HG03520 (cell line): ENCODE data around the gene CTIF.

Source experiments
- ATAC-seq: cut with Tn5 transposase; IDR thresholded peaks from one replicate; pipeline ENCODE4 v1.9.1; 2021; ENCODE audit warnings: mild to moderate bottlenecking, moderate library complexity; ENCODE audit not compliant: unreplicated experiment

The CTIF gene

DNA sequence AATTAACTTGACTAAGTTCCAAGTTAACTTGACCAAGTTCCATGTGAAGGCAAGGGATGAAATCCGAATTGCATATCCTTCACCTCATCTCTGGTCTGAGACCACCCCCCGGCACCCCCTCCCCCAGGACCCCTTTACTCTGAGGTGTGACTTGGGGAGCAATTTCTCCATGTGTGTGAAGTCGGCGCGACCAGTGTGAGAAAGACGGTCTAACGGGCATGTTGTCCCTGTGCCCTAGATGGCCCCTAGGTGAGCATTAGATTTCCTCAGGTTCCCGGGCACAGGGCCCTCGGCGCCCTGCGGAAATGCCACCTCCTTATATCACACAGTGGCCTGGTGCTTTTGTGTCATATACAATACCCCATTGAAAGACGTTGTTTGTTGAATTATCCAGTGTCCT lies 137.1 kb downstream of the CTIF start:
- ATAC-seq: no peak

GRCh38 chr18:48676346-48676745 lies 137.5 kb downstream of the CTIF start:
- ATAC-seq: no peak

- ATAC-seq: peak; percentile 57
These were observed 138.0 kb downstream of the CTIF start for GRCh38 chr18:48676756-48677368.

GRCh38 chr18:48678237-48679115 lies 139.6 kb downstream of the CTIF start:
- ATAC-seq: no peak

DNA sequence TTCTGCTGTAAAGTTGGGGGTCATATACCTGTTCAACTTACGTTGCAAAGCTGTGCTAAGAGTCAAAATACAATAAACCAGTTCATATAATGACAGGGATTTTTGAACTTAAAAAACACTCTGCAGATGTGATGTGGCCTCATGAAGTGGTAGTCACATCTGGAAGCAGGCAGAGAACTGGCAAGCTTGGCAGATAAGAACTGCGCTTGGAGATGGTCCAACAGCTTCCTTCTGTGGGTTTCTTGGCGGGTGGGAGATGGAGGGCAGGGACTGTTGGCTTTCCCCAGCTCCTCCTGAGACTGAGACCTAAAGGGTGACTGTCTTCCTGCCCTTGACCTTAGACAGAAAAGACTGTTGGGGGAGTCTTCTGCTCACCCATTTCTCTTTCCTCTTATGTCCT lies 140.4 kb downstream of the CTIF start:
- ATAC-seq: no peak

DNA sequence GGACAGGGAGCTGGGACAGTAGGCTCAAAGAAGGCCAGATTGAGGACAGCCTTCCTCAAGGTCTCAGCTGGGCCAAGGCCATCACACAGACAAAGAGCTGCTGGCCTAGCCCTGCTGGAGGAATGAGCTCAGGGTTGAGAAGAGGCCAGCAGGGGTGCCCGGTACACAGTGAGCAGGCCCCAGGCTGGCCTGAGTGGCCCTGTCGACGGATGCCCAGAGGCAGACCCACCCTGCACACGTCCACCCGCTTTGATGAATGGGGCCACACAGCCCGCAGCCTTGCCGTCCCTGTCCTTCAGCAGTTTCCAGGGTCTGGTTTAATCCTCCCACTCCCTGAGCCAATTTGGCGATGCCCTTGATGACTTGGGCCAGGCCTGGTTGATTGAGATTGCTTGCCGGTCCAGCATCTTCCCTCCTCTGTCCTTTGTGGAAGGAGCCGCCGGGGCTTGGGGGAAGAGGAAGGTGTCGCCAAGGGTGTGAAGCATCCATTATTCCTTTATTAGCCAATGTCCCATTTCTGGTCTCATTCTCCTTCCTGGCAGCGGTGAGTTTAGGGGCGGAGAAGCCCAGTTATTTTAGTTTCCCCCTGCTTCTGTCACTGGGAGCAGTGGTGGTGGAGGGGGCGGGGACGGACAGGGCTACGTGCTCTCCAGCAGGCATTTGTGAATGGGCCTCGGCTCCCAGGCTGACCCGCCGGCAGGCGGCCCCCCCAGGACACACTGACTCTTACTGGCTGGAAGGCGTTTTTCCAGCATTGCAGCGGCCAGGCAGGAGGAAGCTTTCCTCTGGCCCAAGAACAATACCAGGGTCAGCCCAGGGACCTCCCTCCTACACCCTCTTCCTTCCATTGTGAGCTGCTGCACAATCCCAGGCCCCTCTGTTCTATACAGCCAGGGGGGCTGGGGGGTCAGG lies 141.8 kb downstream of the CTIF start:
- ATAC-seq: no peak

DNA sequence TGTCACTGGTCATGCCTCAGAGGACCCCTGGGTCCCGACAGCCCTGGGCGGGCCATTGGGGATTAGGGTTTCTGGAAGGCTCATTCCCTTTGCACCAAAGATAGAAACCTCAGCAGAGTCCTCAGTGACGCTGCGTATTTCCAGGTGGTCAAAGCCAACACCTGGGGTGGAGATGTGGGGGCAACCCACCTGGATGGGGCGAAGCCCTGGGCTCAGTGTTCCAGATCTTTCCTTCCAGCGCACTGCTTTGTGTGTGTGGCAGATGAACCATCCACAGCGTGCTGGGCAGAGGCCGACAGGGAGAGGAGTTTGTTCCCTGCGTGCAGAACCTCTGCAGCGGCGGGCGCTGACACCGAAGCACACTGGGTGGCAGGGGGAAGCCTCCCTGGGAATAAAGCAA lies 143.9 kb downstream of the CTIF start:
- ATAC-seq: no peak

- no peak for ATAC-seq
These were observed 144.4 kb downstream of the CTIF start for GRCh38 chr18:48683197-48683596.

DNA sequence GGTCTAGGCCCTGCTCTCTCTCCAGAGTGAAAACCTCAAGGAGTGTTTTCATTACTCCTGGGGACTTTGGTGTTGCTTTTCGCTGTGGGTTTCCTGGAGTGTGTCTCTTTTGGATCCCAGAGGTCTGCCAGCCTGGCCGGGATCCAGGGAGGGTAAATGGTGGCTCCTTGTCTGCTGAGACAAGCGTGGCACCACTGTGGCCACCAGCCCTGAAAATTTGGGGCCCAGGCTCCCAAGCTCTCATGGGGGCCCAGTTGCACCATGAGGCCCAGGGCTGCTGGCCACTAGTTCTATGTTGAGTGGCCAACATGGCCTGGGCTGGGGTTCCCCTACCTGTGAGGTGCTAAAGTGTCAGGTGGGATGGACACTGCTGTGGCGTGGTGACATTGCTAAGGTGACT lies 144.8 kb downstream of the CTIF start:
- no peak for ATAC-seq

DNA sequence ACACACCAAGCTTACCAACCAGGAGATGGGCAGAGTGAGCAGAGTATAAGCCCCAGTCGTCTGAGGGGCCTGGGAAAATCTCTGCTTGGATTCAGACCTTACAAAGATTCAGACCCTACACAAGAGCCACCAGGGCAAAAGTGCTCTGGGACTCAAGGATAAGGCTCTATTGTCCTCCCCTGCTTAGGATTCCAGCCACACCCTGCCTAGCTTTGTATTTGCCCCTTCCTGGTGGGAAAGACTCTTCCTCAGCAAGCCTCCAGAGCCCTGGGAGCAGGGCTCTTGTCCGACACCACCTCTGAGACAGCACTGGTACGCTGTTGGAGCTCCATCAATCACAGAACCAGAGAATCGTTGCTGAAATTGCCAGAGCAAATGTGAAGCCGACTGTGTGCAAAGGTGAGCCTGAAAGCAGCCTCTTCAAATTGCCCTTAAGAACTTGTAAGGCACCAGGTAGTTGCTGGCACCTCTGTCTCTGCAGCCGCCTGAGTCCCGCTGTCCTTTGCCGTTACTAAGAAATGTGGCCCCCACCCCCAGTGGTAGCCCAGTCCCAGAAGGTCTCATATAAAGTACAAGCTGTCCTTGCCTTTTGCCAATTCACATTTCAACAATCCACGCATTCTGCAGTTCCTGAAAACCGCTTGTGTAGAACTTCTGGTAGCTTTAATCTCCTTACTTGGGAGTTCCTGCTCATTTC lies 148.7 kb downstream of the CTIF start:
- no peak for ATAC-seq

DNA sequence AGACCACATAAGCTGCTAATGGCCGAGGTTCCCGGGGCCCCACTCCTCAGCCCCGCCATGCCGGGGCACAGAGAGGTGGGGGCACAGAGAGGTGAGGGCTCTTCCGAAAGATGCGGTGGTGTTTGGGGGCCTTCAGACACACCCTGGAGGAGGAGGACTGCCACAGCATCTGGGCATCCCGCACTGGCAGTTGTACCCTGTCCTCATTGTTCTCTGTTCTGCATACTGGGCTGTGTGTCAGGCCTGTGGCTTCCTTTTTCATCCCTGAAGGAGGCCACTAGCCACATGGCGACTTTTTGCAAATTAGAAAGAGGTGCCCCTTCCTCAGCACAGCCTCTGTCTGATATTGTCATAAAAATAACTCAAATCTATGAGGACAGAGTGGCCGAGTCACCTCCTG lies 150.1 kb downstream of the CTIF start:
- ATAC-seq: no peak

- ATAC-seq: no peak
These were observed 150.7 kb downstream of the CTIF start for GRCh38 chr18:48689548-48689947.

DNA sequence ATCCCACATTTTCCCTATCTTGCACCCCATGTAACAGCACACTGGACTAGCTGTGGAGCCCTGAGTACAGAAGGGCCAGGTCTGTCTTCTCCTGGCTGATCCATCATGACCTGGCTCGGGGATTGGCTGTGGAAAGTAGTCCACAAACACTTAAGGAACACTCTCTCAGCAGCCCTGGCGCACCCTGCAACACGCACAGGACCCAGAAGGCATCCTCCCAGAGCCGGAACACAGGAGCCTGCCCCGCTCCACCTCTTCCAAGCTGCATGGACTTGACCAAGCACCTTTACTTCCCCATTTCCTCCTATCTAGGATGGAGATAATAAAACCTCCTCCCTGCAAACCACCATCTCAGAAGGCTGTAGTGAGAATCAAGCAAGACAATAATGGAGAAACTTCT lies 151.7 kb downstream of the CTIF start:
- no peak for ATAC-seq

DNA sequence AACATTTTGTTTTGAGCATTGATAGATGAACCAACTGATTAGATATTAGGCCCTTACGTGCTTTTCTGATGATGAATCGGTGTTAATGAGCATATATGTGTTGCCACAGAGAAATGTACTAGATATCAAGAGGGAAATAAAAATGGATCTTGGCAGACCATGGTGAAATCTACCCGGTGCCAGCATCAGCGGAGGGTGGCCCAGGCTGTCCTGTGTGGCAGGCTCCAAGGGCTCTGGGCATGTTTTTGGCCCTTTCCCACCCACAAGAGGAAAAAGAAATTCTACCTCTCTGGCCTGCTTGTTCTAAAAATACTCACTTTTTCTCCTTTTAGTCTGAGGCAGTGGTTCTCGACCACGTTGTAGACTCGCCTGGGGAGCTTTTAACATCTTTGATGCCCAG lies 154.2 kb downstream of the CTIF start:
- no peak for ATAC-seq

GRCh38 chr18:48693625-48694262 lies 154.9 kb downstream of the CTIF start:
- no peak for ATAC-seq

- no peak for ATAC-seq
These were observed 155.5 kb downstream of the CTIF start for GRCh38 chr18:48694295-48694694.

DNA sequence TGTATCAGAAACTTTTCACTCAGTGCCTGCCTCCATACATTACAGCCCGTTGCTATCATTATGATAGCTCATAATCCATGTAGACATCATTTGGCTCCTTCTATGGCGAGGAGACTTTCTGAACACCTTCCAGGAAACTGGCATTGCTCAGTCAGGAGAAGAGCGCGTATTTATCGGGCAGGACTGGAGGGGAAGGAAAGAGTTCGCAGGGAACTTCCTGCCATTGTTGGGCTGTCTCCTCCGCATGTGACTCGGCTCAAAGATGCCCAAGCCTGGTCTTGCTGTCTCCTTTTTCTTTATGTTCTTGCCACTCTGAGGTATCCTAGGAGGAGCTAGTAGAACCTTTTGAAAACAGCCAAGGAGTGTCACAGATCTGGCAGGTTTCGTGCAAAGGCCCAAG lies 156.8 kb downstream of the CTIF start:
- no peak for ATAC-seq

DNA sequence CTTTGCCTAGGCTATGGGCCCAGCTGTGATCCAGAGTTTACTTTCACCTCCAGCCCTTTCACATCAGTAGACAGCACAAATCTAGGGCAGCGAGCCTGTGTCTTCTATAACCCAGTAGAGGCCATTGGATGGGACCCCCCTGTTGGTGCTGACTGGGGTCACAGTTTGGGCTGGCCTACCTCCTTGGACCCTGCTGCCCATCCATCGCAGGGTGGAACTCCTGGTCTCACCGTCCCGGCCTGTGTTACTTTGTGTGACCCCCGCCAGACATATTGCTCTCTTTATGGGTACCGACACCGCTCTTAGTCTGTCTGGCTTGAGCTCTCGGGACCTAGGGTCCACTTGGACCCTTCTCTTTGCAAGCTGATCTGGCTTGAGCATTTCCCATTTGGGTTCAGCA lies 157.4 kb downstream of the CTIF start:
- ATAC-seq: no peak

GRCh38 chr18:48697441-48697840 lies 158.6 kb downstream of the CTIF start:
- ATAC-seq: no peak

DNA sequence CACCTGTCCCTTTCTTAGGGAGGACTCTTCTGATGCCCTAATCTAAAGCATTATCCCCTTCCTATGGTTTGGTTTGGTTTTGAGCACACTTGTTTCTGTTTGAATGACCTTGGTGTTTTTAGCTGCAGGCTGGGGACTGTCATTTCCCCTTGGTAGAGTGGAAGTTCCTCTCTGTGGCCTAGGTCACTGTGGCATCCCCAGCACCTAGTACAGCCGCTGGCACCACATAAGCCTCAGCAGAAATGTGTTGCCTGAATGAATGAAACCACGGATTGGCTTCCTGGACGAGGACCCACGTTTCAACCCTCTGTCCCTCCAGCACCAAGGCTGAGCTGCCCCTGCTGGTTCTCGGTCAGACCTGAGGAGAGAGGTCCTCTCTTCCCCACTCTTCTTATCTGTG lies 159.9 kb downstream of the CTIF start:
- no peak for ATAC-seq
